Measurements from ENCODE around the gene MOB3A. TPM values are rescaled to one million over a fixed set of nuclear protein-coding genes. Genes with fewer than 3 reads are reported as not detected.
"Not testable (repeated sequence)": the region's sequence is repeated elsewhere in the genome, so short reads cannot be mapped to it uniquely, and the experiment has no call there.

Gene MOB3A
- polyA plus RNA-seq, result 10 to 100 TPM; 10.1 to 35.7 (median 28.6) TPM

GRCh38 chr19:2096034-2096479 lies at the start of gene MOB3A:
TSS of gene MOB3A (minus strand) at chr19:2096326. CDS start at chr19:2078560, 17,766 bp downstream.
- 0 to 1% (median 0%) methylated on average over 56 of the region's 56 CpGs for WGBS, 3 donors
- no peak within 1 kb of the TSS for H3K27ac ChIP-seq (ENCODE audit: low read depth, low read length)

DNA sequence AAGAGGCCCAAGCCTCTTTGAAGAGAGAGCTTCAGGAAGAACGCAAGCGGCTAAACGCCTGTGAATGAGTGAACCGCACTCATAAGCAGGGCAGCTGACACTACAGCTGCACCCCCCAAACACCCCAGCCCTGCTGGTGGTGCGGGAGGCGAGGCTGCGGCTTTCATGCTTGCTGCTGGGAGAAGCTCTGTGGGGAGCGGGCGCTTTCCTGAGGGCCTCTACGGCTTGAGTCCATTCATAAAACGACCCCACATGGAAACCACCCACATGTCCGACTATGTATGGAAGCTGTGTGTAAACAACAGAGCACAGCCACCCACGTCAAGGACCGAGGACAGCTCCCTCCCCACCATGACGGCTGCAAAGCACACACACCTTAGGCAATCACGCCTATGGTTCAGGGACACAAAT lies 49.7 kb upstream of the MOB3A start:
- H3K27ac ChIP-seq (ENCODE audit: low read depth, low read length), result no peak overlapping the region
- 52 to 80% (median 75%) methylated on average over 16 of the region's 16 CpGs for WGBS, 3 donors

GRCh38 chr19:2144190-2144589 lies 48.1 kb upstream of the MOB3A start:
- no peak overlapping the region for H3K27ac ChIP-seq (ENCODE audit: low read depth, low read length)
- 90 to 95% (median 92%) methylated on average over 15 of the region's 15 CpGs for WGBS, 3 donors

- H3K27ac ChIP-seq (ENCODE audit: low read depth, low read length), result no peak overlapping the region
- WGBS, 3 donors, result 90 to 94% (median 94%) methylated on average over 15 of the region's 15 CpGs
Measured at GRCh38 chr19:2142173-2142829, 46.2 kb upstream of the MOB3A start.

DNA sequence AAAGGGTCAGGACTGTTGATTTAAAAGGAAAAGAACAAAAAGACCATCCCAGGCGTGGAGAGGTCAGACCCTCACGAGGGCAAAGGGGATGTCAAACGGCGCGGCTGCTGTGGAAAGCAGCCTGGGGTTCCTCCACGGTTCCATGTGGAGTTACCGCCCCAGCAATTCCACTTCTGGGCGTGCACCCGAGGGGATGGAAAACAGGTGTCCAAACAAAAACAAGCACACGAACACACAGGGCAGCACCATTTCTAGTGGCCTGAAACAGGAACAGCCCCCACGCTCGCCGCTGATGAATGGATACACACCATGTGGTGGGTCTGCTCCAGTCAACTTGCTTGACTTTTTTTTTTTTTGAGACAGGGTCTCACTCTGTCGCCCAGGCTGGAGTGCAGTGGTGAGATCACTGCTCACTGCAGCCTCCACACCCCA lies 44.0 kb upstream of the MOB3A start:
- WGBS, 3 donors, result 78 to 88% (median 85%) methylated on average over 14 of the region's 14 CpGs
- no peak overlapping the region for H3K27ac ChIP-seq (ENCODE audit: low read depth, low read length)

- no peak overlapping the region for H3K27ac ChIP-seq (ENCODE audit: low read depth, low read length)
- 83 to 84% (median 83%) methylated on average over 21 to 22 of the region's 22 CpGs for WGBS, 3 donors
Measured at GRCh38 chr19:2139385-2140137, 43.4 kb upstream of the MOB3A start.

DNA sequence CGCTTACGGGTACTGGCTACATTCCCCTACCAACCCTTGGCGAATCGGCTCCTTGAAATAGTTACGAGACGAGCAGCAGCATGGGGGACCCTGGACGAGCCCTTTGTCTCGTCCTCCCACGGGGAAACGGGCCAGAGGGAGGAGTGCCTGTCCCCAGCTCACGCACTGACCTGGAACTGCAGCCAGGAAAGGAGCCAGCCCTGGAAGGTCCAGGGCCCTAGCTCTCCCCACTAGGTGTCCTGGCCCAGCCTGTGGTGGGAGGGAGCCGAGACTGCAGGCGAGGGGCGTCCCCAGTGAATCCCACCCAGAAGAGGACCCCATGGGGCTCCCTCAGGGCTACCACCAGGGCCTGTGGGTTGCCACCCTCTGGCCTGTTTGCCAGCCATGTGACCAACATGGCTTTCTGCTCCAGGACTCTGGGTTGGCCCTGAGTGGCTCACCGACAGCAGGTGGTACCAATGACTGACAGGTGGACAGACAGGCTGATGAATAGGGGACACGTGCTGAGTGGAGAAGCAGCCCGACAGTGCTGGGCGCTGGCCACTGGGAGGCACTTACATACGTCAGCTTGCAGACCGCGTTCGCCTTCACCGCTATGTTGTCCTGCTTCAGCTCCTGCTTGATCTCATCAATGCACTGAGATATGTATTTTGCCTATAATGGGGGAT lies 42.1 kb upstream of the MOB3A start:
- no peak overlapping the region for H3K27ac ChIP-seq (ENCODE audit: low read depth, low read length)
- WGBS, 3 donors, result 87 to 94% (median 92%) methylated on average over 23 of the region's 23 CpGs

GRCh38 chr19:2136796-2137195 lies 40.7 kb upstream of the MOB3A start:
- H3K27ac ChIP-seq (ENCODE audit: low read depth, low read length), result no peak overlapping the region
- WGBS, 3 donors, result 94 to 95% (median 95%) methylated on average over 23 of the region's 23 CpGs

DNA sequence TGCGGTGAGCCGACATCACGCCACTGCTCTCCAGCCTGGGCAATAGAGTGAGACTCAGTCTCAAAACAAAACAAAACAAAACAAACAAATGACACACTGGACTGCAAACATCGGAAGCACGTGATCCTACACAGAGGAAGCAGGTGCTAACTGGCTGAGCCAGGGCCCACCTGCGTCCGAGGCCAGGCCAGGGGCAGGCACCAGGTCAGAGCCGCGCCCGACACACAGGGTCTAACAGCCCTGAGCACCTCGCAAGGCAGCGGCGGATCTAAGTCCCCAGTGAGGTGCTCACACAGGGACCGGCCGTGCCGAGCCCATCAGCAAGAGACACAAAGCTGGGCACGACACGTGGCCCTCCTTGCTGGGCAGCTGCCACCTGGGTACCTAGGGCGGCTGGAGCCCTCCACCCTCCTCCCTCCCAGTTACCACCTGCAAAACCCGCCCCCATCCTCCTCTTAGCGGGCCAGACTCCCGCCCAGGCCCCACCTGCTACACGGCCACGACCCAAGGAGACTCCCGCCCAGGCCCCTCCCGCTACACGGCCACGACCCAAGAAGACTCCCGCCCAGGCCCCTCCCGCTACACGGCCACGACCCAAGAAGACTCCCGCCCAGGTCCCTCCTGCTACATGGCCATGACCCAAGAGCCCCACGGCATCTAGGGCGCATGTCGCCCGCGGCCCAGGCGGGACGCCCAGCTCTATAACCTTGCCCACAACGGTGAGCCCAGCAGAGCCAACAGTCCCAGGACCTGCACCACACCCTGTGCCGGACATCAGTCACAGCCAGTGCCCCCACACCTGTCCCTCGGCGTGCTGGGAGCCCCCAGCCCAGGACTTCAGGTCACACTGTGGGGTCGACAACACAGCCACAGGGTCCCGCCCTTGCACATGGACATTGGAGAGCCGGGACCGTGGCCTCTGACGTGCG lies 39.6 kb upstream of the MOB3A start:
- H3K27ac ChIP-seq (ENCODE audit: low read depth, low read length), result no peak overlapping the region
- WGBS, 3 donors, result 88 to 91% (median 89%) methylated on average over 44 to 50 of the region's 50 CpGs

- H3K27ac ChIP-seq (ENCODE audit: low read depth, low read length), result no peak overlapping the region
- 65 to 87% (median 74%) methylated on average over 16 to 19 of the region's 19 CpGs for WGBS, 3 donors
Measured at GRCh38 chr19:2132731-2133490, 36.8 kb upstream of the MOB3A start.

GRCh38 chr19:2132191-2132590 lies 36.1 kb upstream of the MOB3A start:
- 77 to 94% (median 89%) methylated on average over 14 of the region's 14 CpGs for WGBS, 3 donors

DNA sequence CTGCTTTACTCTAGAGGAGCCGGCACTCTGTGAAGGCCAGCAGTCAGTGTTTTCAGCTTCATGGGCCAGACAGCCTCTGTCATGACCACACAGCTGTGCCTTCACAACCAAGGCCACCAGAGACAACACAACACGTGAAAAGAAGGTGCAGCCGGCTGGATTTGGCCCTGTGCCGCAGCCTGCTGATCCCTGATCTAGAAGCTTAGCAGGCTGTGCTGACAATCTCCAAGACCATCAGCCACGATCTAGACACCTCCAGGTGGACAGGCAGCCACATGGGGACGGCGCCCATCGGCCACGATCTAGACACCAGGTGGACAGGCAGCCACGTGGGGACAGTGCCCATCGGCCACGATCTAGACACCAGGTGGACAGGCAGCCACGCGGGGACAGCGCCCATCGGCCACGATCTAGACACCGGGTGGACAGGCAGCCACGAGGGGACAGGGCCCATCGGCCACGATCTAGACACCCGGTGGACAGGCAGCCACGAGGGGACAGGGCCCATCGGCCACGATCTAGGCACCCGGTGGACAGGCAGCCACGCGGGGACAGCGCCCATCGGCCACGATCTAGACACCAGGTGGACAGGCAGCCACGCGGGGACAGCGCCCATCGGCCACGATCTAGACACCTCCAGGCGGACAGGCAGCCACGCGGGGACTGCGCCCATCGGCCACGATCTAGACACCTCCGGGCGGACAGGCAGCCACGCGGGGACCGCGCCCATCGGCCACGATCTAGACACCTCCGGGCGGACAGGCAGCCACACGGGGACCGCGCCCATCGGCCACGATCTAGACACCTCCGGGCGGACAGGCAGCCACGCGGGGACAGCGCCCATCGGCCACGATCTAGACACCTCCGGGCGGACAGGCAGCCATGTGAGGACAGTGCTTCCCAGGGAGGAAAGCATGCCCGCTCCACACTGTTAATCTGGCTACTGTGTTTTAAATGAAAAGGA lies 35.2 kb upstream of the MOB3A start:
- 89 to 90% (median 89%) methylated on average over 62 to 67 of the region's 67 CpGs for WGBS, 3 donors
- not testable (repeated sequence) for H3K27ac ChIP-seq (ENCODE audit: low read depth, low read length)

More at GRCh38 chr19:2132191-2132590, 36.1 kb upstream of the MOB3A start:
- no peak overlapping the region for H3K27ac ChIP-seq (ENCODE audit: low read depth, low read length)

DNA sequence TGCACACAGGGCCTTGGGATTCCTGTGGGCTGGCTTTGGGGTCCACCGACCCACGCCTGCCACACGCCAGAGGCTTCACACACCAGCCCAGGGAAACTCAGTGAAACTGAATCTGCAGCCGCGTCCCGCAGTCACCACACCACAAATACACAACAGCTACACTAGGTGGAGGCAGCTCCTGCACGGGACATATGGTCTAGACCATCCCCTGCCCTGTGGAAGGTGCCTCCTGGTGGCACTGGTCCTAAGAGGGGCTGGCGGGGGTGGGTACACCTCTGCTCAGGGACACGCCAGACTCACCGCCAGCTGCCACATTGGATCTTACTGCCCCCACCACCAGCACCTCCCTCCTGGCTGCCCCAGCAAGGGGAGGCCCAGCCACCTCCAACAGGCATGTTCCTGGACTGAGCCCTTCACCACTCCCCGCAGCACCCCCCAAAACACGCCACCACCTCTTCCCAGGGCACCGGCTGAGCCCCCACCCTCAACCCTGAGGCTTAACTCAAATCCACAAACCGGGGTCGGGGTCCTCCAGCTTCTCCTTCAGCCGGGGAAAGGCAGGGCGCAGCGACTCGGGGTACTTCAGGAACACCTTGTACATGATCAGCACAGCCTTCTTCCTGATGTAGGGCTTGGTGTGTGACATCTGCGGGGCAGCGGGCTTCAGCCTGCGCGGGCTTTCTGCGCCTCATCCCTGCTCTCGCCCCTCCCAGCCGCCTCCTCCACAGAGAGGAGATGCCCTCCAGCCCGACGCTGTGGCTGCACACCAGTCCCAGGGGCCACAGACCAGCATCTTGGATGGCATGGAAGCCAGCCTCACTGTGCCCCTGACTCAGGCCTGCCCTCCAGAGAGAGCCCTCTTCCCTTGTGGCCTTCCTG lies 34.0 kb upstream of the MOB3A start:
- WGBS, 3 donors, result 93 to 96% (median 95%) methylated on average over 28 of the region's 28 CpGs

DNA sequence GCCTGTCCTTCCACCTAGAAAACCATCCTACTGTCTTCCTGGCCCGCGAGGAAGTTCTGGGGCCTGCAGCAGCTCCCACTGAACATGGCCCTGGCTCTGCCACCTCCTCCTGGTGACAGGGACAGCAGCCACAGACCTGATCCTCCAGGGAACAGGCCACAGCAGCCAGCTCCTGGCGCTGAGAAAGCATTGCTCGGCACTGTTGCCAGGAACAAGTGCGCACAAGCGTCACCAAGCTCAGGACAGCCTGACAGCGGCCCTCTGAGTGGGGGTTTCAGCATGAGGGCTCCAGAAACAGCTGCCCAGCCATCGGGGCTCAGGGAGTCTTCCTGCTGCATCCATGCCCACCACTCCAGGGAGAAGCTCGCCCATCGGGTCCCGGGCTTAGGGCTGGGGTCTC lies 33.4 kb upstream of the MOB3A start:
- no peak overlapping the region for H3K27ac ChIP-seq (ENCODE audit: low read depth, low read length)
- WGBS, 3 donors, result 93 to 95% (median 94%) methylated on average over 11 of the region's 11 CpGs

More for the DNA sequence above, 34.0 kb upstream of the MOB3A start:
- no peak overlapping the region for H3K27ac ChIP-seq (ENCODE audit: low read depth, low read length)

GRCh38 chr19:2129022-2129421 lies 32.9 kb upstream of the MOB3A start:
- no peak overlapping the region for H3K27ac ChIP-seq (ENCODE audit: low read depth, low read length)
- 94 to 97% (median 94%) methylated on average over 18 to 21 of the region's 21 CpGs for WGBS, 3 donors

Measured in adipose tissue (tissue), 3 donors.